GM19193 (cell line): Measurements from ENCODE around the gene DGKD.

Experiments used
- POLR2A ChIP-seq: IDR thresholded peaks from 4 replicates; pipeline ENCODE4 v1.6.1; 2011; ENCODE audit not compliant: insufficient read depth, insufficient read length; ENCODE audit errors: extremely low read depth

Gene DGKD

GRCh38 chr2:233386382-233387041 lies 32.2 kb downstream of the DGKD start:
- no peak for TF ChIP-seq POLR2A

- TF ChIP-seq POLR2A: no peak
Measured at GRCh38 chr2:233387225-233387624, 32.9 kb downstream of the DGKD start.

DNA sequence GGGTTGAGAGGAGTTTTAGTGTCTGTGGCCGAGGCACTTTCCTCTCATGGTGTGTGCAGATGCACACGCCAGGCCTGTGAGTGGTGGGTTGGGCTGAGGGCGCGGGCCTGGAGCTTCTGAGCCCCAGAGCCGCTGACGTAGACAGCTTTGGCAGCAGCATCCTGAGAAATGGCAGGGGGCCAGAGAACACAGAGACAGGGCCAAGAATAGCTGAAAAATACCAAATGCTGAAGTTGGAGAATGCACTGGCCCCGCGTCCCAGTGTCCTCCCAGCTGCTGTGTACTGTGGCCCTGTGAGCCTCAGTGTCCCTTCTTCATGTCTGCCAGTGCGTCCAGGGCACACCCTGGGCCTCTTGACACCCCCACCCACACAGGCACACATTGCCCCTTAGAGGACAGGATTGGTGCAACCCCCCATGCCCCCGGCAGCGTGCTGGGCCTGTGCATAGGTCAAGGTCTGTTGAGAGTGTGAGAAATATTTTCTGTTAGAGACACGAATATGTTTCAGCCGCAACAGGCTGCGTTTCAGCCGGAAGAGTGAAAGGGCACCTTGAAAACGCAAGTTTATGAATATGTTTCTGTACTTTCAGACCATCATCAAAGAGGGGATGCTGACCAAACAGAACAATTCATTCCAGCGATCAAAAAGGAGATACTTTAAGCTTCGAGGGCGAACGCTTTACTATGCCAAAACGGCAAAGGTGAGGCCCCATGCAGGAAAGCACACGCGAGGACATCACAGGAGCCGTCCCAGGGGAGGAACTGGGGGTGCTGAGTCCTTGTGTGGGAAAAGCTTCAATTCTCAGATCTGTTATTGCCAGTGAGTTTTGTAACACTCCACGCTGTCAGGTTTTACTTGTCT lies 33.6 kb downstream of the DGKD start:
- TF ChIP-seq POLR2A: no peak

DNA sequence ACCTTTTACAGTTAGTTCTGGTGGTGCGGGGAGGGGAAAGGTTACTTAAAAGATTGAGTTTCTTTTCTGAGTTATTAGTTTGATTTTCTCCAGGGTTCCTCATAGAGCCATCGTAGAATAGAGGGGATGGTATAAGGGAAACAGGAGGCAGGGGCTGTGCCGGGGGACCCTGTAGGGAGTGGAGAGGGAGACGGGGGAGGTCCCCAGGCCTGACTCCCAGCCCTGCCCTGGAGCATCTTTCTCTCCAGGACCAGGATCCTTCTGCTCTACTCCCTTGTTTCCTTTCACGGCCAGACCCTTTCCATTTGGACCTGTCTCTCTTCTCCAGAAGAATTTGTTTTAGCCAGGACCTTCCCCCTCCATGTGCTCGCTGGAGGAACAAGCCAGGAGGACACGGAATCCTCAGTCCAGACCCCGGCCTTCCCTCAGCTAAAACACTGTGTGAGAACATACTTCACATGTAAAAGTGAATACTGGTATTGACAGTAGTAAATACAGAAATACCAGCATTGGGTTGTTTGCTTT lies 35.4 kb downstream of the DGKD start:
- TF ChIP-seq POLR2A: no peak

- no peak for TF ChIP-seq POLR2A
Measured at GRCh38 chr2:233395687-233396086, 41.4 kb downstream of the DGKD start.

DNA sequence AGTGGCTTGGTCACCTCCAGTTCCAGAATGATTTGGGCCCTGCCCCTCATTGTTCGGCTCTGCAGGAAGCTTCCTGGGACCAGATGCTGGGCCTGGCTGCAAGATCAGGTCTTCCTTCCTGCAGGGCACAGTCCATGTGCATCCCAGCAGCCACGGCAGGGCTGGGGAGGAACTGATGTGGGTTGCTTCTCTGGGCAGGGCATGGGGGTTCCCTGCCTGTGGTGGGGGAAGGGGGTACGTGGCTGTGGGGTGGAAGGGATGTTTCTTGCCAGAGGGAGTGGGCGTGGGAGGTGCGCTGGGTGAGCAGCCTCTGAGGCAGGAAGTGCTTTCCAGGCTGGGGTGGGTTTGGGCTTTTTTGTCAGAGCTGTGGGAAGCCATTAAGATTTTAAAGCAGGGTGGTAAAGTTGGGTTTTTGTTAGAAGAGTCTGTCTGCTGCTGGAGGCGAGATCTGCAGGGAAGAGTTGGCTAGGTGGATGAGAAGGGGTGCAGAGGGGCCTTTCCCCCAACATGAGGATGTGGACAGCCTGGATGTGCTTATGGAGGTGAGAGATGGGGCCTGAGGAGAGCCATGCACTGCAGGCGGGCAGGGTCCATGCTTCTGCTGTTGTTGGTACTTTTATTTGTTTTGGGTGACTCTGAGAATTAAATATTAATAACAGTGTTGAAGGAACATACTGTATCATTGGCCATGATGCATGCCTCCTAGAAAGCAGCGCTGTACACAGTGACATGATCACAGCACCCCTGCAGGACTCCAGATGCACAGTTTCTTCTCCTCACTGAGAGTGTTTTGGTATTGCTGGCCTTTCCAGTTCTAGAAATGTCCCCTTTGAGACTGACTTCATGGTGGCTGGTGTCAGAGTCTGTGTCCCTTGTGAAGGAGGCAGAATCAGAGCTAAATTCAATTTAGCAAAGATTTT lies 45.3 kb downstream of the DGKD start:
- TF ChIP-seq POLR2A: no peak

DNA sequence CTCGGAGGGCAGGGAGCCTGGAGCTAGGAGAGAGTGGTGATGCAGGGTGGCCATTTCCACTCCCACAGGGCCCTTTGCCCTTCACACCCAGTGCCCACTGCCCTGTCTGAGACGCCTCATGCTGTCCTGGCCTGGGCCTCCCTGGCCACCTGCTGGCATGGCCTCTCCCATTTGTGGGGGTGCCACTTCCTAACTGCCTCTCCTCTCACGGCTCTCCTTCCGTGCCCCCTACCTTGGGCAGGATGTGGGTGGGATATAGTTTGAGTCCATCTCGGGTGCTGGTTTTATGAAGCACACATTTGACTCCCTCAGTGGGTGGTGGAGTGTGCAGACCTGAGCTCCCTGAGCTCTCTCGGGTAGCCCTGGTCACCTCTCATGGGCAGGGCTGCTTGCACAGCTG lies 46.0 kb downstream of the DGKD start:
- TF ChIP-seq POLR2A: no peak

GRCh38 chr2:233400961-233401360 lies 46.7 kb downstream of the DGKD start:
- TF ChIP-seq POLR2A: no peak

DNA sequence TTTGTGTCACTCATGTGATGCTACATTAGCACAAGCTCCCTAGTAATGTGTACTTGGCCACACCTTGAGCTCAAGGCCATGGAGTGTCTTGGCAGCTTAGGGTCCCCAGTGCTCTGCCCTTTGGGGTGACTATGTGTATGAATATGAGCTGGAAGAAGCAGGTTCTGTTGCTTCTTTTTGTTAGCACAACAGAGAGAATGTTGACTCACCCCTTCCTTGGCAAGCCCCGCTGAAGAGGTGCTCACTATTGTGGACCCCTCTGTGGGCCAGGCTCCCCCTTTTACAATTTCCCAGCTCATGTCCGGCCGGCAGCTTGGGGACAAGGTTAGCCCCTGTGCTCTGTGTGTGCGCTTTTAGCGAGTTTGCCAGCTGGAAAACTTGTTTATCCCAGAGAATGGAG lies 48.1 kb downstream of the DGKD start:
- TF ChIP-seq POLR2A: no peak

- no peak for TF ChIP-seq POLR2A
Measured at GRCh38 chr2:233402789-233403188, 48.5 kb downstream of the DGKD start.

GRCh38 chr2:233404222-233404621 lies 49.9 kb downstream of the DGKD start:
- TF ChIP-seq POLR2A: no peak

GRCh38 chr2:233406865-233407264 lies 52.6 kb downstream of the DGKD start:
- no peak for TF ChIP-seq POLR2A

DNA sequence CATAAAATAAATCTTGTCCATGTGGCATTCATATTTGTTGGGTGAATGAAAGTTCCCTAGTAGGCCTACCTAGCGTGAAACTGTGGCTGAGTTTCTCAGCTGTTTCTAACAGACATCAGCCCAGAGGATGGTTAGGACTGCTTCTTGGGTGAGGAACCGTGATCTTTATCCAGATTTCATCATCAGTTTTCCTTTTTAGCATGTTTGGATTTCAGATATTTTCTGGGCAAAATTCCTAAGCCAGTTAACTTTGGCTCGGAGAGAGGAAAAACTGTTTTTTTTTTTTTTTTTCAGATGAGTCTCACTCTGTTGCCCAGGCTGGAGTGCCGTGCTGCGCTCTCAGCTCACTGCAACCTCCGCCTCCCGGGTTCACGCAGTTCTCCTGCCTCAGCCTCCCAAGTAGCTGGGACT lies 53.5 kb downstream of the DGKD start:
- no peak for TF ChIP-seq POLR2A

GRCh38 chr2:233408366-233409285 lies 54.3 kb downstream of the DGKD start:
- TF ChIP-seq POLR2A: no peak
